Breast epithelium (tissue), 4 donors: ENCODE data around the gene MYO3B. TPM values are rescaled to one million over a fixed set of nuclear protein-coding genes. Genes with fewer than 3 reads are reported as not detected.

Experiments
- DNase-seq, 2 donors: peaks; one replicate each; pipeline ENCODE4 v3.0.0-alpha.2; 2019; ENCODE audit warnings: low spot score in 2 of 2
- H3K27ac ChIP-seq, 2 donors: fragments of 200-600 bp; sonication (generic) in 1 of 2; one replicate each; pipeline ENCODE4 v1.5.1; 2016 to 2019; ENCODE audit warnings: mild to moderate bottlenecking in 1 of 2
- H3K27me3 ChIP-seq, 2 donors: fragments of 200-600 bp; sonication (generic) in 1 of 2; one replicate each; pipeline versions ENCODE4 v1.5.1 to v1.6.0; 2017 to 2019; ENCODE audit warnings: control low read depth in 1 of 2, mild to moderate bottlenecking in 1 of 2
- H3K36me3 ChIP-seq: fragments of 200-600 bp; one replicate; pipeline ENCODE4 v1.5.1; 2019
- H3K4me1 ChIP-seq, 2 donors: fragments of 200-600 bp; sonication (generic); one replicate each; pipeline ENCODE4 v1.5.1; 2016 to 2019; ENCODE audit warnings: control low read depth in 1 of 2
- H3K4me3 ChIP-seq, 3 donors: fragments of 200-600 bp; sonication (generic); 1 replicate in 2 of 3; 2 replicates in 1 of 3; pipeline ENCODE4 v1.5.1; 2016 to 2019; ENCODE audit warnings: mild to moderate bottlenecking in 3 of 3, moderate library complexity in 2 of 3
- H3K9me3 ChIP-seq, 2 donors: fragments of 200-600 bp; sonication (generic) in 1 of 2; one replicate each; pipeline ENCODE4 v1.5.1; 2016 to 2019; ENCODE audit warnings: control low read depth in 1 of 2
- CTCF ChIP-seq, 3 donors: fragments of 450-650 bp; IDR thresholded peaks; one replicate each; pipeline ENCODE4 v1.5.1; 2016 to 2017; ENCODE audit warnings: antibody characterized with exemption in 3 of 3, mild to moderate bottlenecking in 3 of 3, moderate library complexity in 3 of 3
- POLR2A ChIP-seq: fragments of 450-650 bp; IDR thresholded peaks from one replicate; pipeline ENCODE4 v1.6.1; 2016; ENCODE audit warnings: antibody characterized with exemption, mild to moderate bottlenecking, moderate library complexity
- POLR2AphosphoS5 ChIP-seq, 3 donors: sonication (generic); formaldehyde crosslinking; IDR thresholded peaks; one replicate each; pipeline ENCODE4 v1.6.1; 2017; ENCODE audit warnings: antibody characterized with exemption in 3 of 3
- intact Hi-C: fragments of 100-400 bp; cut with DNase I; formaldehyde crosslinking; loops from one replicate; pipeline ENCODE4 v1.15.1; 2023; ENCODE audit warnings: low total_unique reads
- total RNA-seq, 3 donors: library from RNA; depleted of rRNA; stranded (reverse); fragments of >200 nt; gene quantifications; one replicate each; pipeline ENCODE4 v1.1.0, GENCODE V29; 2016

MYO3B gene
- total RNA-seq, 3 donors from 2014 or later: 0.15 to 0.98 (median 0.16) TPM

- TF ChIP-seq POLR2A (no peak), CTCF (IDR thresholded peaks at IDR 0.05) (no peak), POLR2AphosphoS5 (IDR thresholded peaks at IDR 0.05) (no peak)
- intact Hi-C loops: no loop called here
- no peak for DNase-seq
- H3K4me1 ChIP-seq: no peaks in the 10 kb centered on the region
- no peaks in the 10 kb centered on the region for H3K27me3 ChIP-seq
- no peak overlapping the region for H3K27ac ChIP-seq
- peaks cover 0 to 19% of the 10 kb centered on the region in 2 donors for H3K9me3 ChIP-seq
- no peak overlapping the region for H3K4me3 ChIP-seq
- H3K36me3 ChIP-seq: no peaks in the 10 kb centered on the region
Observed at GRCh38 chr2:170213651-170214050, 35.7 kb downstream of the MYO3B start.

- no peaks in the 10 kb centered on the region for H3K36me3 ChIP-seq
- H3K4me1 ChIP-seq: no peaks in the 10 kb centered on the region
- H3K9me3 ChIP-seq: peaks cover 0 to 11% of the 10 kb centered on the region in 2 donors
- H3K27ac ChIP-seq: no peak overlapping the region
- TF ChIP-seq POLR2AphosphoS5 (IDR thresholded peaks at IDR 0.05): no peak
- no peak for TF ChIP-seq POLR2A
- TF ChIP-seq CTCF (IDR thresholded peaks at IDR 0.05): no peak
- intact Hi-C loops: no loop called here
- DNase-seq: no peak
- no peaks in the 10 kb centered on the region for H3K27me3 ChIP-seq
- no peak overlapping the region for H3K4me3 ChIP-seq
Observed at GRCh38 chr2:170214309-170214948, 36.5 kb downstream of the MYO3B start.

- peaks cover 0 to 5% of the 10 kb centered on the region in 2 donors for H3K9me3 ChIP-seq
- TF ChIP-seq CTCF (IDR thresholded peaks at IDR 0.05): no peak
- TF ChIP-seq POLR2AphosphoS5 (IDR thresholded peaks at IDR 0.05): no peak
- TF ChIP-seq POLR2A: no peak
- no peaks in the 10 kb centered on the region for H3K4me1 ChIP-seq
- intact Hi-C loops: no loop called here
- H3K36me3 ChIP-seq: no peaks in the 10 kb centered on the region
- no peaks in the 10 kb centered on the region for H3K27me3 ChIP-seq
- H3K27ac ChIP-seq: no peak overlapping the region
- DNase-seq: no peak
- H3K4me3 ChIP-seq: no peak overlapping the region
Observed at GRCh38 chr2:170215021-170215420, 37.1 kb downstream of the MYO3B start.

GRCh38 chr2:170216428-170216827, 38.5 kb downstream of the MYO3B start:
- H3K4me3 ChIP-seq: no peak overlapping the region
- no peaks in the 10 kb centered on the region for H3K9me3 ChIP-seq
- H3K4me1 ChIP-seq: no peaks in the 10 kb centered on the region
- H3K27me3 ChIP-seq: no peaks in the 10 kb centered on the region
- DNase-seq: no peak
- H3K27ac ChIP-seq: no peak overlapping the region
- intact Hi-C loops: no loop called here
- no peaks in the 10 kb centered on the region for H3K36me3 ChIP-seq
- TF ChIP-seq POLR2A (no peak), POLR2AphosphoS5 (IDR thresholded peaks at IDR 0.05) (no peak), CTCF (IDR thresholded peaks at IDR 0.05) (no peak)

GRCh38 chr2:170216981-170217380, 39.0 kb downstream of the MYO3B start:
- H3K36me3 ChIP-seq: no peaks in the 10 kb centered on the region
- H3K4me1 ChIP-seq: no peaks in the 10 kb centered on the region
- intact Hi-C loops: no loop called here
- no peak for DNase-seq
- no peak overlapping the region for H3K27ac ChIP-seq
- no peaks in the 10 kb centered on the region for H3K27me3 ChIP-seq
- TF ChIP-seq CTCF (IDR thresholded peaks at IDR 0.05) (no peak), POLR2A (no peak), POLR2AphosphoS5 (IDR thresholded peaks at IDR 0.05) (no peak)
- no peak overlapping the region for H3K4me3 ChIP-seq
- no peaks in the 10 kb centered on the region for H3K9me3 ChIP-seq
